CD4-positive, alpha-beta T cell treated with Interferon gamma for 1 hour (primary cell): ENCODE results near the gene CFAP46.
"Not testable (repeated sequence)": the region's sequence is repeated elsewhere in the genome, so short reads cannot be mapped to it uniquely, and the experiment has no call there.

Experiments
- DNase-seq: peaks from one replicate; pipeline ENCODE4 v3.0.0-alpha.2; 2020

Gene CFAP46

GRCh38 chr10:132979491-132980425, 37.4 kb upstream of the CFAP46 start:
- no peak for DNase-seq

- no peak for DNase-seq
These were observed 36.2 kb upstream of the CFAP46 start for GRCh38 chr10:132978542-132978941.

GRCh38 chr10:132977807-132978206, 35.4 kb upstream of the CFAP46 start:
- no peak for DNase-seq

- no peak for DNase-seq
These were observed 34.7 kb upstream of the CFAP46 start for GRCh38 chr10:132977076-132977475.

GRCh38 chr10:132975831-132976682, 33.7 kb upstream of the CFAP46 start:
- no peak for DNase-seq

- DNase-seq: no peak
These were observed 32.8 kb upstream of the CFAP46 start for GRCh38 chr10:132974886-132975830.

- DNase-seq: no peak
These were observed 32.0 kb upstream of the CFAP46 start for GRCh38 chr10:132974249-132974796.

GRCh38 chr10:132973903-132974241, 31.5 kb upstream of the CFAP46 start:
- no peak for DNase-seq

GRCh38 chr10:132972986-132973902, 30.9 kb upstream of the CFAP46 start:
- DNase-seq: no peak

- no peak for DNase-seq
These were observed 30.0 kb upstream of the CFAP46 start for GRCh38 chr10:132972149-132972985.

GRCh38 chr10:132971448-132972148, 29.2 kb upstream of the CFAP46 start:
- DNase-seq: no peak

- DNase-seq: no peak
These were observed 28.5 kb upstream of the CFAP46 start for GRCh38 chr10:132970641-132971438.

GRCh38 chr10:132967540-132967939, 25.2 kb upstream of the CFAP46 start:
- peak; percentile 13 for DNase-seq

- DNase-seq: no peak
These were observed 23.2 kb upstream of the CFAP46 start for GRCh38 chr10:132965411-132966057.

- not testable (repeated sequence) for DNase-seq
These were observed 22.5 kb upstream of the CFAP46 start for GRCh38 chr10:132964707-132965410.

GRCh38 chr10:132964231-132964630, 21.9 kb upstream of the CFAP46 start:
- DNase-seq: no peak

GRCh38 chr10:132963430-132963960, 21.1 kb upstream of the CFAP46 start:
- DNase-seq: no peak
